ENCODE data around the gene PFN3. TPM values are rescaled to one million over a fixed set of nuclear protein-coding genes. Genes with fewer than 3 reads are reported as not detected.
A peak's percentile ranks its signal among the peaks of the same experiment; 100 is the strongest.

PFN3 gene
- polyA plus RNA-seq, 1 donor (not counting 4 experiments of a cell fraction or from before 2014, with no cell fraction given): not detected

DNA sequence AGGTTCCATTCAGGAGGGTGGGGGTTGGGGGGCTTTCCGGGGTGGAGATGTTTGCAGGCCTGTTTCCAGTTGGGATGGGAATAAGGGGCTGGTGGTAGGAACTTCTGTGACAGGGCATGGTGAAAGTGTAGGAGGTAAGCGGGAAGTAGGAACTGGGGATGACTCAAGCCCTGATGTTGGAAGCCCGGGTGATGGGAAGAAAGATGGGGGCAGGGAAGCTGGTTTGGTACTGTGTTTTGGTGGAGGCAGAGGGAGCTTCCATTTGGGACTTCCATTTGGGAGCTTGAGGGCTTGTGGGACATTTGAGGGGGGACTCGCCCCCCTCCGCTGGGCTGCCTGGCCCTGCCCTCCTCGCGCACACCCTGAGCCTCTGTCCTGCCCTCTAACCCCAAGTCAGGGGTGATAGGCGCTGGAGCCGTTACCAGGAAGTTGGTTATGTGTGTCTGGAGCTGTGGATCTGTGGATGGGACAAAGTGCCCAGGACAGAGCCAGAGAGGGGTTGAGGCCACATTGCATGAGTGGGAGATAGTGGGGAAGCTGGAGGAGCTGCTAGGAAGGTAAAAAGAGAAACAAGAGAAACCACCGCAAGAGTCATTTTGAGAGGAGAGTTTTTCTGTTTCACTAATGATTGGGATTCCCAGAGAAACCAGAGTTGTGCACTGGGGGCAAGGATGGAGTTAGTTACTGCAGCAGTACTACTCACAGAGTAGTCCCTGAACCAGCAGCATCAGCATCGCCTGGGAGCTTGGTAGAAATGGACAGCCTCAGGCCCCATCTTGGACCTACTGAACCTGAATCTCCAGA, 36.1 kb downstream of the PFN3 start:
- dilution Hi-C loops (cut with MboI; ENCODE audit: extremely low pct_ligation_motif_present, low sequenced_read_pairs): no loop called here
- FAIRE-seq (no peak), DNase-seq (ENCODE audit: low read depth, low spot score) (no peak)
- Histone ChIP-seq H4K20me1 (ENCODE audit: control insufficient read depth, extremely low read depth, insufficient read depth, low read length) (no peaks in the 10 kb centered on the region), H3K27me3 (ENCODE audit: control insufficient read depth, extremely low read depth, insufficient read depth, low read length) (no peaks in the 10 kb centered on the region), H3K4me1 (ENCODE audit: control insufficient read depth, extremely low read depth, insufficient read depth, low read length) (peaks cover 42% of the 10 kb centered on the region), H3K9ac (ENCODE audit: control insufficient read depth, extremely low read depth, insufficient read depth, low read length) (no peak overlapping the region), H3K4me2 (ENCODE audit: control insufficient read depth, extremely low read depth, insufficient read depth, low read depth, low read length) (no peak overlapping the region), H3K79me2 (ENCODE audit: control insufficient read depth, insufficient read depth, low read length) (no peaks in the 10 kb centered on the region), H2AFZ (ENCODE audit: control insufficient read depth, low read length) (no peak overlapping the region), H3K9me3 (ENCODE audit: control insufficient read depth, low read depth, low read length) (no peaks in the 10 kb centered on the region), H3K9me1 (ENCODE audit: control insufficient read depth, extremely low read depth, insufficient read depth, low read length) (no peaks in the 10 kb centered on the region), H3K27ac (ENCODE audit: control insufficient read depth, insufficient read depth, low read length) (no peak overlapping the region), H3K4me3 (ENCODE audit: control insufficient read depth in 2 of 3, extremely low read depth in 1 of 3, insufficient read depth in 2 of 3, low read depth in 1 of 3, low read length in 3 of 3) (no peak overlapping the region), H3K36me3 (ENCODE audit: control insufficient read depth in 2 of 2, extremely low read depth in 1 of 2, insufficient read depth in 2 of 2, low read length in 2 of 2) (peaks cover 0 to 15% of the 10 kb centered on the region in 2 experiments)
- TF ChIP-seq CTCF (optimal IDR thresholded peaks at IDR 0.05 in 1 of 3, IDR thresholded peaks at IDR 0.05 in 1 of 3, conservative IDR thresholded peaks at IDR 0.05 in 1 of 3; ENCODE audit: extremely low read depth in 1 of 3, insufficient read depth in 2 of 3, low read length in 3 of 3) (no peak), EZH2 (IDR thresholded peaks at IDR 0.05; ENCODE audit: low read length) (no peak)

- H3K9me3 ChIP-seq (ENCODE audit: control insufficient read depth, low read depth, low read length): no peaks in the 10 kb centered on the region
- H3K9ac ChIP-seq (ENCODE audit: control insufficient read depth, extremely low read depth, insufficient read depth, low read length): peak overlapping the region; percentile 68
- TF ChIP-seq CTCF (optimal IDR thresholded peaks at IDR 0.05 in 1 of 3, IDR thresholded peaks at IDR 0.05 in 1 of 3, conservative IDR thresholded peaks at IDR 0.05 in 1 of 3; ENCODE audit: extremely low read depth in 1 of 3, insufficient read depth in 2 of 3, low read length in 3 of 3): no peak
- no peak for TF ChIP-seq EZH2 (IDR thresholded peaks at IDR 0.05; ENCODE audit: low read length)
- H3K4me3 ChIP-seq (ENCODE audit: control insufficient read depth in 2 of 3, extremely low read depth in 1 of 3, insufficient read depth in 2 of 3, low read depth in 1 of 3, low read length in 3 of 3): peak overlapping the region; percentile 46 to 57 (median 52)
- no peaks in the 10 kb centered on the region for H3K9me1 ChIP-seq (ENCODE audit: control insufficient read depth, extremely low read depth, insufficient read depth, low read length)
- H4K20me1 ChIP-seq (ENCODE audit: control insufficient read depth, extremely low read depth, insufficient read depth, low read length): no peaks in the 10 kb centered on the region
- FAIRE-seq (peak; percentile 13), DNase-seq (ENCODE audit: low read depth, low spot score) (no peak)
- H3K27me3 ChIP-seq (ENCODE audit: control insufficient read depth, extremely low read depth, insufficient read depth, low read length): no peaks in the 10 kb centered on the region
- H3K27ac ChIP-seq (ENCODE audit: control insufficient read depth, insufficient read depth, low read length): no peak overlapping the region
- H3K4me2 ChIP-seq (ENCODE audit: control insufficient read depth, extremely low read depth, insufficient read depth, low read depth, low read length): peak overlapping the region; percentile 87
- dilution Hi-C loops (cut with MboI; ENCODE audit: extremely low pct_ligation_motif_present, low sequenced_read_pairs): no loop called here
- peaks cover 37% of the 10 kb centered on the region for H3K4me1 ChIP-seq (ENCODE audit: control insufficient read depth, extremely low read depth, insufficient read depth, low read length)
- no peak overlapping the region for H2AFZ ChIP-seq (ENCODE audit: control insufficient read depth, low read length)
- peaks cover 0 to 10% of the 10 kb centered on the region in 2 experiments for H3K36me3 ChIP-seq (ENCODE audit: control insufficient read depth in 2 of 2, extremely low read depth in 1 of 2, insufficient read depth in 2 of 2, low read length in 2 of 2)
- H3K79me2 ChIP-seq (ENCODE audit: control insufficient read depth, insufficient read depth, low read length): no peaks in the 10 kb centered on the region
These were observed 36.9 kb downstream of the PFN3 start for GRCh38 chr5:177363565-177363964.

Data from keratinocyte (primary cell).